ENCODE data around the gene CDK18.

CDK18 gene

DNA sequence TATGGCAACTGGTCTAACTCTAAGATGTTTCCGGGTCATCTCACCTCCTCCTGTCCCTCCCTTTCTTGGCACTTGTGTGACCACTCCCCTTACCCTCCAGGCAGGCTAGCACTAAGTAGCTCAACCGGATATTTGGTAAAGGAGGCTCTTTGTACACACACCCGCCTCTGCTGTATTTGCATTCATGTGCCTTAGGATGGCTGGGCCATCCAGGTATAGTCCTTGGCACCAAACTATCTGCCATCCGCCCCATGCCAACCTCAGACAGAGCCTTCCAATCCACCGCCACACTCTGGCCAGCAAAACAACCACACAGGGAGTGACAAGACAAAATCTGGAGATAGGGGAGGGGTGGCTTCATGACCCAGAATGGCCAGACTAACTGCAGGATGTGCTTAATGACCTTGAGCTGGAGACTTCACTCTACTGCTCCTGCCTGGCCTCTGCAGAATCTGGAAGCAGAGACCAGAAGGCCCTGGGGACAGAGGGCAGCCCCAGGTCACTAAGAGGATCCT is 59.5 kb downstream of the CDK18 start:
- Histone ChIP-seq H3K4me2 (ENCODE audit: low read depth, low read length) (no peak overlapping the region), H3K4me3 (ENCODE audit: low read length) (no peak overlapping the region), H3K79me2 (ENCODE audit: low read length) (no peaks in the 10 kb centered on the region), H3K27me3 (replicated peaks; ENCODE audit: insufficient read depth, low read length) (peaks cover 41% of the 10 kb centered on the region), H3K9me2 (replicated peaks; ENCODE audit: insufficient read depth, low read length) (no peaks in the 10 kb centered on the region), H3K36me3 (replicated peaks; ENCODE audit: insufficient read depth, low read length) (no peaks in the 10 kb centered on the region), H3K9me3 (replicated peaks; ENCODE audit: insufficient read depth, low read length) (no peaks in the 10 kb centered on the region), H3K4me1 (ENCODE audit: low read length) (no peaks in the 10 kb centered on the region), H3K27ac (ENCODE audit: low read length) (no peak overlapping the region), H3K9ac (ENCODE audit: low read length) (no peak overlapping the region), H4K20me1 (ENCODE audit: insufficient read depth, low read length) (no peaks in the 10 kb centered on the region), H3F3A (ENCODE audit: insufficient read depth, low read length) (no peaks in the 10 kb centered on the region), H2AFZ (ENCODE audit: low read length) (no peak overlapping the region)
- no peak for TF ChIP-seq CTCF (IDR thresholded peaks at IDR 0.05; ENCODE audit: low read length)
- no peak for TF ChIP-seq EZH2phosphoT487 (IDR thresholded peaks at IDR 0.05; ENCODE audit: low read length)
- no peak for TF ChIP-seq EZH2 (optimal IDR thresholded peaks at IDR 0.05; ENCODE audit: low read depth, low read length)
- no peak for DNase-seq

DNA sequence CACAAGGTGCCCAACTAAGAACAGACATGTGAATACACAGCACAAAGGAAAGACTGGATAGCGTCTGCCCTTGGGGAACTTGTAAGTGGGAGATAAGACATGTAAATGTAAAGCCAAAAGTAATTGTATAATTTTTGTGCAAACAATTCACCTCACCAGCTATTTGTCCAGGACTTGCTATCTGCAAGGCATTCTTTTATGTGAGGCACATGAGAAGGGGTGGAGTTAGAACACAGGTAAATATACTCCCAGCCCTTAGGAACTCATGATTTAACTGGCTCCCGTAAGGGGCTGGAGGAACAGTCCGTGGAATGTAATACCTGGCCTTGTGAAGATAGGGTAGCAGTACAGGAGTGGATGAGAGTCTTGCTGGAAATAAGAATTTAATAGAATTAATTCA is 61.3 kb downstream of the CDK18 start:
- no peak overlapping the region for H3K27ac ChIP-seq (ENCODE audit: low read length)
- no peak overlapping the region for H3K4me2 ChIP-seq (ENCODE audit: low read depth, low read length)
- H3K9ac ChIP-seq (ENCODE audit: low read length), result no peak overlapping the region
- H2AFZ ChIP-seq (ENCODE audit: low read length), result no peak overlapping the region
- H3K36me3 ChIP-seq (replicated peaks; ENCODE audit: insufficient read depth, low read length), result no peaks in the 10 kb centered on the region
- no peaks in the 10 kb centered on the region for H3K9me3 ChIP-seq (replicated peaks; ENCODE audit: insufficient read depth, low read length)
- H3K9me2 ChIP-seq (replicated peaks; ENCODE audit: insufficient read depth, low read length), result no peaks in the 10 kb centered on the region
- no peaks in the 10 kb centered on the region for H3K4me1 ChIP-seq (ENCODE audit: low read length)
- no peaks in the 10 kb centered on the region for H3F3A ChIP-seq (ENCODE audit: insufficient read depth, low read length)
- TF ChIP-seq EZH2phosphoT487 (IDR thresholded peaks at IDR 0.05; ENCODE audit: low read length) (no peak), CTCF (IDR thresholded peaks at IDR 0.05; ENCODE audit: low read length) (no peak), EZH2 (optimal IDR thresholded peaks at IDR 0.05; ENCODE audit: low read depth, low read length) (no peak)
- H3K27me3 ChIP-seq (replicated peaks; ENCODE audit: insufficient read depth, low read length), result peaks cover 56% of the 10 kb centered on the region
- no peaks in the 10 kb centered on the region for H3K79me2 ChIP-seq (ENCODE audit: low read length)
- no peak overlapping the region for H3K4me3 ChIP-seq (ENCODE audit: low read length)
- DNase-seq, result no peak
- H4K20me1 ChIP-seq (ENCODE audit: insufficient read depth, low read length), result no peaks in the 10 kb centered on the region

DNA sequence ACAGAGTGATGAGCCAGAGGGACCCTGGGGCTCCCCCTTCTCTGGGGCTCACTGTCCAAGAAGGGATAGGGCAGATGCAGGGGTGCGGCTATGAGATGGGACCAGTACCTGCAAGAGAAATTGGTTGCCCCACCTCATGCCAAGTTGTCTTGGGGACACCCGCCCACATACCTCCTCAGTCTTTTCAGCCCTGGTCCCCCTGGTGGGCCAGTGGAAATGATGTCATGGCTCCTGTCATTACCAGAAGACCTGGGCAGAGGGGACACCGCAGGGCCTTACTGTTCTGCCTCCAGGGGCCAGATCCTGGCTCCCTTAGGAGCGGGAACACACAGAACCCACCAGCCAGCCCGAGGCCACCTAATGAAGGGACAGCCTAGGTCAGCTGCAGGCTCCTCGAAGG is 63.2 kb downstream of the CDK18 start:
- H3K27me3 ChIP-seq (replicated peaks; ENCODE audit: insufficient read depth, low read length), result peaks cover 68% of the 10 kb centered on the region
- H3K9ac ChIP-seq (ENCODE audit: low read length), result no peak overlapping the region
- H3K79me2 ChIP-seq (ENCODE audit: low read length), result no peaks in the 10 kb centered on the region
- TF ChIP-seq EZH2 (optimal IDR thresholded peaks at IDR 0.05; ENCODE audit: low read depth, low read length) (no peak), CTCF (IDR thresholded peaks at IDR 0.05; ENCODE audit: low read length) (no peak)
- no peak for DNase-seq
- H3K4me1 ChIP-seq (ENCODE audit: low read length), result no peaks in the 10 kb centered on the region
- H3K9me3 ChIP-seq (replicated peaks; ENCODE audit: insufficient read depth, low read length), result no peaks in the 10 kb centered on the region
- H3K4me3 ChIP-seq (ENCODE audit: low read length), result no peak overlapping the region
- H3F3A ChIP-seq (ENCODE audit: insufficient read depth, low read length), result no peaks in the 10 kb centered on the region
- no peaks in the 10 kb centered on the region for H3K9me2 ChIP-seq (replicated peaks; ENCODE audit: insufficient read depth, low read length)
- no peaks in the 10 kb centered on the region for H3K36me3 ChIP-seq (replicated peaks; ENCODE audit: insufficient read depth, low read length)
- no peaks in the 10 kb centered on the region for H4K20me1 ChIP-seq (ENCODE audit: insufficient read depth, low read length)
- no peak overlapping the region for H3K27ac ChIP-seq (ENCODE audit: low read length)
- H3K4me2 ChIP-seq (ENCODE audit: low read depth, low read length), result no peak overlapping the region
- H2AFZ ChIP-seq (ENCODE audit: low read length), result no peak overlapping the region
